HTERT RPE-1 (cell line): ENCODE results near the gene LOC101059915.
"Not testable (repeated sequence)": the region's sequence is repeated elsewhere in the genome, so short reads cannot be mapped to it uniquely, and the experiment has no call there.

Source experiments
- in situ Hi-C: fragments of 300-500 bp; cut with MboI; formaldehyde crosslinking; loops from 4 replicates; pipeline ENCODE4 v1.14.3; 2020; ENCODE audit warnings: low sequenced_read_pairs

Gene LOC101059915

GRCh38 chrX:71638409-71638808 lies 28.9 kb upstream of the LOC101059915 start:
- in situ Hi-C loops: no loop called here

- in situ Hi-C loops: no loop called here
These were observed 27.3 kb upstream of the LOC101059915 start for GRCh38 chrX:71640002-71640401.

DNA sequence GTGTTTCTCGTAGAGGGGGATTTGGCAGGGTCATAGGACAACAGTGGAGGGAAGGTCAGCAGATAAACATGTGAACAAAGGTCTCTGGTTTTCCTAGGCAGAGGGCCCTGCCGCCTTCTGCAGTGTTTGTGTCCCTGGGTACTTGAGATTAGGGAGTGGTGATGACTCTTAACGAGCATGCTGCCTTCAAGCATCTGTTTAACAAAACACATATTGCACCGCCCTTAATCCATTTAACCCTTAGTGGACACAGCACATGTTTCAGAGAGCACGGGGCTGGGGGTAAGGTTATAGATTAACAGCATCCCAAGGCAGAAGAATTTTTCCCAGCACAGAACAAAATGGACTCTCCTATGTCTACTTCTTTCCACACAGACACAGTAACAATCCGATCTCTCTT lies 22.9 kb upstream of the LOC101059915 start:
- in situ Hi-C loops: not testable (repeated sequence)

DNA sequence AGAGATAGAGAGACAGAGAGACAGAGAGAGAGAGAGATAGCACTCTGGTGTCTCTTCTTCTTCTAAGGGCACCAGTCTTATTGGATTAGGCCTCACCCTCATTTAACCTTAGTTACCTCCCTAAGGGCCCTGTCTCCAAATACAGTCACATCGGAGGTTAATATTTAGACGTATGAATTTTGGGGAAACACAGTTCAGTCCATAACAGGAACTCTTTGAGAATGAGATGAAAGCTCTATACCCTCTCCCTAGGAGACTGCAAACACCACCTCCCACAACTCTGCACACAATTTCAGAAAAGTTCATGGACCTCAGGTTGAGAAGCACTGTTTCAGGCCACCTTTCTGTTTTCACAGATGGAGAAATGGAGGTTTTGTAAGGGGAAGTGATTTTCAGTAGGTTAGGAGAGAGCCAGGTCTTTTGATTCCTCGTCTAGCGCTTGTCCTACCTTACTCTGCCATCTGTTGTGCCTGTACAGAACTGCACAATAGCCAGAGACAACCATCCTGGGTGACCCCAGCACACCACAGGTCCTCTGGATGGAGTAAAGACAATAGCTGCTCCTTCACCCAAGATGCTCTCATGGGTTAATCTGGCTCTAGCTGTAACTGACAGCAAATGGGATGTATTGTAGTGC lies 16.9 kb upstream of the LOC101059915 start:
- in situ Hi-C loops: no loop called here

GRCh38 chrX:71652405-71652804 lies 14.9 kb upstream of the LOC101059915 start:
- in situ Hi-C loops: no loop called here

- in situ Hi-C loops: no loop called here
These were observed 14.0 kb upstream of the LOC101059915 start for GRCh38 chrX:71653344-71653743.

DNA sequence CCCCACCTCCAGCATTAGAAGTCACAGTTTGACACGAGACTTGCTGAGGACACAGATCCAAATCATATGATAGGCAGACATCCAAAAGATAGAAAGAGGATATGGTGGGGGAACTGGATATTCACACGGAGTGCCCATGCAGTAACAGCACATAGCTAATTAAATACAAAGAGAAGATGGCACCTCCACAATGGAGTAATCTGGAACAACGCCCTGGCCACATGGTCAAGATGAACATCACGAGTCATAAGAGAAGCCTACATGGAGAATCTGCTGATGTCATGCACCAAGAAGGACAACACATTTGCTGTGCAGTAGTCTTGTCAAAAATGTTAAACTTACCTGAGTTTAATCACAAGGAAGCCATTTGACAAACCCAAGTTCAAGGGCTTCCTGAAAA lies 10.1 kb upstream of the LOC101059915 start:
- in situ Hi-C loops: no loop called here

DNA sequence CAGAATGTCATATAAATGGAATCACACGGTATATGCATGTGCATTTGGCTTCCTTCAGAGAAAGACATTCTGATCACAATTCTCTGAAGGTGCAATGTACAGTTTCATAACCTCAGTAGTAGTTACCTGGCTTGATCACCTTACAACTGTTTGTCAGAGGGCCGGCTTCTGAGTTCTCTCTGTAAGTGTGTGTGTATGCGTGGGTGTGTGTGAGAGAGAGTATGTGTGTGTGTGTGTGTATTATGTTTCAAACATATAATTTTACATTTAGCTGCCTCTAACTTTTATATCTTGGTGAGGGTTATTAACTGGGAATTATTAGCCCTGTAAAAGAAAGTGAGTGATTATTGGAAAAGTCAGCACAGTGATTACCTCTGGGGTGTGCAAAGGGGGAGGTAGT lies 8.0 kb upstream of the LOC101059915 start:
- in situ Hi-C loops: no loop called here

- in situ Hi-C loops: no loop called here
These were observed 7.4 kb upstream of the LOC101059915 start for GRCh38 chrX:71659959-71660358.

DNA sequence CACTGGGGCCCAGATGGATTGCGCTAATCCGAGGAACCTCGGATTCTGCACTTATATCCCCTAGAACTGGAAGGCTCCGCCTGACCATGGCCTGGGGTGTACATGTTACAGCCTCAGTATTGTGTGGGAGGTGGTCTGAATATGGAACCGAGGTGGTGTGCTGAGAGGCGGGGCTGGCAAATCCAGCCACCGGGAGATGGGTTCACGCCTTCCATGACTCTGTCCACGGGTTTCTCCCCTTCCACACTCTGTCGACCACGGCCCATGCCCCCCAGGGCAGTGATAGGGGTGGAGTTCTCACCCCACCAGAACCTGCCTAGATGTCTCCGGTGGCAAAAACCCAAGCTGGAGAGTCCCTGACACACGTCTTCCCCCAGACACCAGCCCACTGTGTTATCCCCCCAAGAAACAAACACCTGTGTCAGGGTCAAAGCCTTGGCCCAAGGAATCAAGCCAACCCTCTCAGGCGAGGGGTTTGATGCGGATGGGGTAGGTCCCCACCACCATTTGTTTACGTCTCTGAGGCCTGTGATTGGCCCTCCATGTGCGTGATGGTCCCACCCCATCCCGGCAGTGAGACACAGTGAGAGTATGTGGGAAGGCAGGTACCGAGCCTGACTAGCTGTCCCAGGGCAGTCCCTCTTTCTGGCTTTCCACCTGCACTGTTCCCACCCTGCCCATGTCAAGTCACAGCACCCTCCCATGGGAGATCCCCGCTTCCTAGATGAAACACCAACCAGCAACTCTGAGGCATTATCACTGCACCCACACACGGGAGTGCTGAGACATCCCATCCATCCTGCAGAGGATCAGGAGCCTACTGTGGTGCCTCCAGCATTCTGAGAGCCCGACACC lies 6.6 kb upstream of the LOC101059915 start:
- in situ Hi-C loops: no loop called here

DNA sequence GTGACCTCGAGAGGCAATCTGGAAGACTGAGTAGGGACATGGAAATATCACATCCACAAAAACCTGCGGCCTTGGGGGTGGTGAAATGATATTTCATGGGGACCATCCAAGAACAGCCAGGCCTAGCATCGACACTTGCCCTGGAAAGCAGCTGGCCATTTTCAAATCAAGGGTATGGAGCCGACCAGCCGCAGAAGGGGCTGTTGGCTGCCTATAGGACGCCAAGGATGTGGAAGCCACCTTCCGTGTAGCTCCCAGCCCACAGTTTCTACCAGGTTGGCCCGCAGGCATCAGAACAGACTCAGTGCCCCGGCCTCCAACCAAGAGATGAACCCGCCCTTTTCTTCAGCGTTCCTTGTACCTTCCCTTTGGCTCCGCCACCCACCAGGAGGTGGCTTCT lies 5.4 kb upstream of the LOC101059915 start:
- in situ Hi-C loops: no loop called here

DNA sequence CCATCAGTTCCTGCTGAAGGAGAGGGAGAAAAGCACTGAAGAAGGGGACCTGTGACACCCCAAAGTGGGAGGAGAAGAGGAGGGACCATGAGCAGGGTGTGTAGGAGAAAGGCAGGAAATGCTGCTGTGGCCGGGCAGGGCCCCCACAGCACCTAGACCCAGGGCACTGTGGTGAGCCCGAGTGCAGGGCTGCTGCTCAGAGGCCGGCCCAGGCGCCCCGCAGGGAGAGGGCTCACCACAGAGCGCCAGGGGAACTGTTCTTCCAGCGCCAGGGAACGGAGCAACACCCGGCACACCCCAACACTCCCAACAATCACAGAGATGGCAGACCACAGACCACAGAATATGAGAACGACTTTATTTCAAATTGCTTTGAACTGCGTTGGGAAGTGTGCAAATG lies 4.7 kb upstream of the LOC101059915 start:
- in situ Hi-C loops: not testable (repeated sequence)

- in situ Hi-C loops: not testable (repeated sequence)
These were observed 4.1 kb upstream of the LOC101059915 start for GRCh38 chrX:71663238-71663637.

DNA sequence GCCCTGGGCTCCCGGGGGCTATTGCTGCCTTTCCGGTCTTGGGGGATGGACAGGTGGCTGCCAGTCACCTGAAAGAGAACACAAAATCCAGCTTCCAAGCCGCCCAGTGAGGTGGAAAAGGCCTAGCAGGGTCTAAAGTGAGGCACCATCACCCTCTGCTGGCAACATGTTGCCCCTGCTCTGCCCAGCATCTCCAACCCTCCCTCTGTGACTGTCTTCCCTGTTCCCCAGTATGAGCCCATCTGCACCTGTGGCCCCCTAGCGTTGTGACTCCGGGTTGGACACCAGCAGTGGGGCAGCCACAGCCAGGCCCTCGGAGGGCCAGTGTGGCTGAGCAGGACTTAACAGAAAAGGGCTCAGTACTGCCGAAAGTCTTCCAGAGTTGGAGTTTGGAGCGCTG lies 3.1 kb upstream of the LOC101059915 start:
- in situ Hi-C loops: not testable (repeated sequence)

- in situ Hi-C loops: no loop called here
These were observed 2.4 kb upstream of the LOC101059915 start for GRCh38 chrX:71664889-71665491.

DNA sequence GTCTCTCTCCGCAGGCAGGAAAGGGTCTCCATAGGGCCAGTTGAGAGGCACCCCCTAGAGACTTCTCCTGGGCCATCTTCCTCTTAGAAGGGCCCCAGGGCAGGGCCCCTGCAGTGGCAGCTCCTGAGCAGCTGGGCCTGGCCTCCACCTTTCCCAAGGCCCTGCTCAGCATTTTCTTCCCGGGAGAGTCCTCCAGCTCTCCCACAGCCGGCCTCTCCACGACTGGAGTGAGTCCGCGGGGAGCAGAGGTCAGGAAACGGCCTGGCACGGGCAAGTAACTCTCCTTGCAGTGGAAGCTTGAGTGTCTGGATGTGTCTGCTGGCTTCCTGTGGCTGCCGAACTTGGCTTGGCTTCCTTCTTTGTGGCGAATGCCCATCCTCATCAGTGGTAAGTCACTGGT lies 1.6 kb upstream of the LOC101059915 start:
- in situ Hi-C loops: no loop called here

GRCh38 chrX:71666240-71667223 lies 814 bp upstream of the LOC101059915 start:
- in situ Hi-C loops: no loop called here

DNA sequence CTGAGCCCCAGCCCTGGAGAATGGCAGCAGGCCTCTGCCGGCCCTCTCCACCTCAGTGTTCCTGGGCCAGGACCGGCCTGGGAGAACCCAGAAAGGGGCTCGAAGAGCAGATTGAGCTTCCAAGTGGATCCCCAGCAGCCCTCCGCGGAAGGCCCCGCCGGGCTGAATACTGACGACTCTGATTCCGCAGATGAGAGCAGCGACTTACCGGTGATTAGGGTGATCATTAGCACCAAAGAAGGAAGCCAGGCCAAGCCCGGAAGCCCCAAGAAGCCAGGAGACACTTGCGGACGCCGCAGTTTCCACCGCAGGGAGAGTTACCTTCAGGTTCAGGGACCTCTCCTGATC lies 876 bp downstream of the LOC101059915 start:
- in situ Hi-C loops: no loop called here

DNA sequence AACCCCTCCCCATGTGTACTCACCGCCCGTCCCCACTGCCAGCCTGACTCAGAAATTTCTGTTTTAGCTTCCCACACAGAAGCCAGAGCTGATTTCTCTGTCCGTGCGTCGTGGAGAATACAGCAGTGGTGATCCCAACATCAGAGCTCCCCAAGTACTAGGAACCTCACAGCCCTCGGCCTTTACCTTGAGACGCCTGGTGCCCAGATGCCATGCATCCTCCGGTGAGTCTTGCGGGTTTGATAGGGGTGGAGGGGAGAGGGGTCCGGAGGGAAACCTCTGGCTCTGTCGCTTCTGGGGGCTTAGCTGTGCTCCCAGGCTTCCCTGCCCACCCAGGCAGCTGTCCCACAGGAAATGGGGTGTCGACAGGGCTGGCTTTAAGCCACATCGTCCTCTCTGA lies 2.1 kb downstream of the LOC101059915 start:
- in situ Hi-C loops: no loop called here

GRCh38 chrX:71669947-71670346 lies 2.6 kb downstream of the LOC101059915 start:
- in situ Hi-C loops: not testable (repeated sequence)
